SU-DHL-6 (cell line): ENCODE measurements around the gene RELA.

Experiments used
- CTCF ChIP-seq: fragments of 200-600 bp; sonication (generic); IDR thresholded peaks from one replicate; pipeline ENCODE4 v1.5.1; 2017; ENCODE audit warnings: antibody characterized with exemption, mild to moderate bottlenecking, low read length, moderate library complexity; ENCODE audit not compliant: insufficient read depth, poor library complexity, severe bottlenecking
- EZH2phosphoT487 ChIP-seq: fragments of 200-600 bp; sonication (generic), shearing (Covaris generic); conservative IDR thresholded peaks from 2 replicates; pipeline ENCODE4 v1.6.1; 2018; ENCODE audit warnings: mild to moderate bottlenecking, antibody characterized with exemption, low read length, moderate library complexity, mixed read lengths

GRCh38 chr11:65640483-65641296, 22.0 kb downstream of the RELA start:
- TF ChIP-seq CTCF = no peak
- no peak for TF ChIP-seq EZH2phosphoT487
